Placental pericyte (primary cell): ENCODE measurements around the gene OR5H15. TPM values are rescaled to one million over a fixed set of nuclear protein-coding genes. Genes with fewer than 3 reads are reported as not detected.

Experiments used
- total RNA-seq: library from RNA; depleted of rRNA; stranded (reverse); fragments of >200 nt; gene quantifications from 2 replicates; pipeline ENCODE4 v1.2.3, GENCODE V29; 2012

The OR5H15 gene
- total RNA-seq: not detected in 2 replicates

GRCh38 chr3:98166396-98166795, at the start of gene OR5H15:
Gene OR5H15 (plus strand): TSS chr3:98166696. CDS start chr3:98168700, 2,004 bp downstream.

GRCh38 chr3:98130421-98130820, 36.1 kb upstream of the OR5H15 start, which contains the start of gene OR5H1:
Gene OR5H1 (plus strand): TSS chr3:98130721. CDS start chr3:98132698, 1,977 bp downstream.

GRCh38 chr3:98147179-98147578, 19.3 kb upstream of the OR5H15 start, which contains the start of gene OR5H14:
Gene OR5H14 (plus strand): TSS chr3:98147479. CDS start chr3:98149386, 1,907 bp downstream.

Other genes starting within 250 kb of the OR5H15 start
- gene RIOX2, start 194.3 kb upstream of the OR5H15 start, total RNA-seq: 24.1 and 35.6 TPM in 2 replicates
- gene GABRR3, start 131.4 kb upstream of the OR5H15 start, total RNA-seq: not detected in 2 replicates
- not detected in 2 replicates for gene OR5AC2, start 79.5 kb upstream of the OR5H15 start, total RNA-seq
- not detected in 2 replicates for gene OR5H1, start 36.0 kb upstream of the OR5H15 start, total RNA-seq
- gene OR5H14, start 19.2 kb upstream of the OR5H15 start, total RNA-seq: not detected in 2 replicates
- not detected in 2 replicates for gene OR5H6, start 97.5 kb downstream of the OR5H15 start, total RNA-seq
- not detected in 2 replicates for gene OR5H2, start 115.8 kb downstream of the OR5H15 start, total RNA-seq
- gene OR5K4, start 187.2 kb downstream of the OR5H15 start, total RNA-seq: not detected in 2 replicates
- gene OR5K3, start 224.0 kb downstream of the OR5H15 start, total RNA-seq: not detected in 2 replicates